Smooth muscle cell (in vitro differentiated cells): ENCODE measurements around the gene CFAP107. TPM values are rescaled to one million over a fixed set of nuclear protein-coding genes. Genes with fewer than 3 reads are reported as not detected.

Source experiments
- DNase-seq: peaks from one replicate; lab custom pipeline; 2025; ENCODE audit not compliant: unreplicated experiment; lab: John Stamatoyannopoulos, UW
- H2AFZ ChIP-seq: fragments of 200-600 bp; sonication (generic); 2 replicates; pipeline ENCODE4 v1.6.0; 2016; ENCODE audit warnings: antibody characterized with exemption, low read depth, mild to moderate bottlenecking
- H3F3A ChIP-seq: fragments of 200-600 bp; sonication (generic); 2 replicates; pipeline ENCODE4 v1.6.0; 2017; ENCODE audit warnings: antibody characterized with exemption, low read depth
- H3K27ac ChIP-seq: fragments of 200-600 bp; sonication (generic); 2 replicates; pipeline ENCODE4 v1.5.1; 2016; ENCODE audit warnings: low read depth, mild to moderate bottlenecking
- H3K27me3 ChIP-seq: fragments of 200-600 bp; sonication (generic); 2 replicates; pipeline ENCODE4 v1.6.1; 2016; ENCODE audit warnings: low read depth, mild to moderate bottlenecking
- H3K36me3 ChIP-seq: fragments of 200-600 bp; sonication (generic); 2 replicates; pipeline ENCODE4 v1.5.1; 2016; ENCODE audit warnings: low read depth
- H3K4me1 ChIP-seq: fragments of 200-600 bp; sonication (generic); 2 replicates; pipeline ENCODE4 v1.5.1; 2016; ENCODE audit warnings: low read depth
- H3K4me2 ChIP-seq: fragments of 200-600 bp; sonication (generic); 2 replicates; pipeline ENCODE4 v1.6.0; 2016; ENCODE audit warnings: mild to moderate bottlenecking
- H3K4me3 ChIP-seq: fragments of 200-600 bp; sonication (generic); 2 replicates; pipeline ENCODE4 v1.5.1; 2016; ENCODE audit warnings: mild to moderate bottlenecking
- H3K79me2 ChIP-seq: fragments of 200-600 bp; sonication (generic); 2 replicates; pipeline ENCODE4 v1.6.0; 2016; ENCODE audit warnings: low read depth, mild to moderate bottlenecking
- H3K9ac ChIP-seq: fragments of 200-600 bp; sonication (generic); 2 replicates; pipeline ENCODE4 v1.6.0; 2016; ENCODE audit warnings: low read depth
- H3K9me3 ChIP-seq: fragments of 200-600 bp; sonication (generic); replicated peaks from 2 replicates; pipeline ENCODE4 v1.5.1; 2016; ENCODE audit warnings: low read depth
- H4K20me1 ChIP-seq: fragments of 200-600 bp; sonication (generic); 2 replicates; pipeline ENCODE4 v1.6.0; 2016; ENCODE audit warnings: low read depth
- CTCF ChIP-seq: fragments of 200-600 bp; sonication (generic); IDR thresholded peaks from 2 replicates; pipeline ENCODE4 v1.5.1; 2017; ENCODE audit warnings: borderline replicate concordance, mild to moderate bottlenecking, antibody characterized with exemption; ENCODE audit not compliant: insufficient read depth, poor library complexity, severe bottlenecking
- WGBS: methylation state at CpG from one replicate; pipeline ENCODE4 v1.1.7; 2016; ENCODE audit warnings: low lambda C conversion rate; 5-methylcytosine and 5-hydroxymethylcytosine counted together
- polyA plus RNA-seq: library from polyadenylated mRNA; unstranded; fragments of >200 nt; fragmentation: Nextera tagmentation; extraction: Ambion mirVana; gene quantifications from 2 replicates; pipeline ENCODE4 v1.2.1, GENCODE V29; 2016
- total RNA-seq: library from RNA; depleted of rRNA; stranded (reverse); fragments of >200 nt; gene quantifications from 2 replicates; pipeline ENCODE4 v1.2.3, GENCODE V29; 2014

Gene CFAP107
- total and polyA plus RNA-seq, 2 experiments from 2014 or later: not detected

- Histone ChIP-seq H3K27me3 (no peaks in the 10 kb centered on the region), H2AFZ (no peak overlapping the region), H4K20me1 (no peaks in the 10 kb centered on the region), H3K27ac (no peak overlapping the region), H3K36me3 (no peaks in the 10 kb centered on the region), H3K4me3 (no peak overlapping the region), H3K4me2 (no peak overlapping the region), H3K4me1 (no peaks in the 10 kb centered on the region), H3K79me2 (no peaks in the 10 kb centered on the region), H3K9ac (no peak overlapping the region), H3F3A (no peaks in the 10 kb centered on the region), H3K9me3 (no peaks in the 10 kb centered on the region)
- no peak for TF ChIP-seq CTCF
- WGBS: 70% methylated on average over 3 of the region's 4 CpGs
- DNase-seq: no peak
Observed at GRCh38 chr1:12798911-12799310, 52.9 kb downstream of the CFAP107 start.

GRCh38 chr1:12799730-12800129 lies 53.7 kb downstream of the CFAP107 start:
- 78% methylated on average over 2 of the region's 2 CpGs for WGBS

GRCh38 chr1:12809933-12810332 lies 63.9 kb downstream of the CFAP107 start:
- no peak overlapping the region for H3K9ac ChIP-seq

More at GRCh38 chr1:12799730-12800129, 53.7 kb downstream of the CFAP107 start:
- Histone ChIP-seq H3K9ac (no peak overlapping the region), H3K36me3 (no peaks in the 10 kb centered on the region), H3K9me3 (peaks cover 2% of the 10 kb centered on the region), H3K4me3 (no peak overlapping the region), H3K27me3 (no peaks in the 10 kb centered on the region), H2AFZ (no peak overlapping the region), H3K27ac (no peak overlapping the region), H3K79me2 (no peaks in the 10 kb centered on the region), H3K4me2 (no peak overlapping the region), H3F3A (no peaks in the 10 kb centered on the region), H3K4me1 (no peaks in the 10 kb centered on the region), H4K20me1 (no peaks in the 10 kb centered on the region)
- TF ChIP-seq CTCF: no peak
- DNase-seq: no peak

More at GRCh38 chr1:12809933-12810332, 63.9 kb downstream of the CFAP107 start:
- Histone ChIP-seq H3F3A (no peaks in the 10 kb centered on the region), H3K4me2 (no peak overlapping the region), H4K20me1 (no peaks in the 10 kb centered on the region), H3K36me3 (no peaks in the 10 kb centered on the region), H3K4me1 (no peaks in the 10 kb centered on the region), H3K27me3 (no peaks in the 10 kb centered on the region), H3K9me3 (peaks cover 2% of the 10 kb centered on the region), H3K4me3 (no peak overlapping the region), H3K27ac (no peak overlapping the region), H3K79me2 (no peaks in the 10 kb centered on the region), H2AFZ (no peak overlapping the region)
- no peak for TF ChIP-seq CTCF
- DNase-seq: no peak
- WGBS: 69% methylated on average over 1 of the region's 1 CpG
